Loucy (cell line): ENCODE results near the gene CFAP58.
A peak's percentile ranks its signal among the peaks of the same experiment; 100 is the strongest.

Experiments used
- H2AFZ ChIP-seq: fragments of 200-600 bp; sonication (generic); 2 replicates; pipeline ENCODE4 v1.6.0; 2016; ENCODE audit warnings: antibody characterized with exemption, mild to moderate bottlenecking, low read length, moderate library complexity
- H3F3A ChIP-seq: fragments of 200-600 bp; 2 replicates; pipeline ENCODE4 v1.6.0; 2016; ENCODE audit warnings: antibody characterized with exemption, low read depth, mild to moderate bottlenecking
- H3K27me3 ChIP-seq: fragments of 200-600 bp; sonication (generic); 2 replicates; pipeline ENCODE4 v1.6.1; 2014; ENCODE audit warnings: low read length, mild to moderate bottlenecking; ENCODE audit not compliant: insufficient read depth, poor library complexity, severe bottlenecking
- H3K36me3 ChIP-seq: fragments of 200-600 bp; sonication (generic); 2 replicates; pipeline ENCODE4 v1.6.1; 2016; ENCODE audit warnings: low read length; ENCODE audit not compliant: insufficient read depth
- H3K4me1 ChIP-seq: fragments of 200-600 bp; sonication (generic); 2 replicates; pipeline ENCODE4 v1.5.1; 2014; ENCODE audit warnings: low read length, mild to moderate bottlenecking; ENCODE audit not compliant: insufficient read depth, poor library complexity, severe bottlenecking
- H3K4me2 ChIP-seq: fragments of 200-600 bp; sonication (generic); 2 replicates; pipeline ENCODE4 v1.6.0; 2014; ENCODE audit warnings: antibody characterized with exemption, low read length, low read depth, mild to moderate bottlenecking; ENCODE audit not compliant: poor library complexity, severe bottlenecking
- H3K4me3 ChIP-seq: fragments of 200-600 bp; sonication (generic); 2 replicates; pipeline ENCODE4 v1.5.1; 2014; ENCODE audit warnings: low read length, mild to moderate bottlenecking, mixed read lengths; ENCODE audit not compliant: poor library complexity, severe bottlenecking
- H3K79me2 ChIP-seq: fragments of 200-600 bp; sonication (generic); 2 replicates; pipeline ENCODE4 v1.6.1; 2014; ENCODE audit warnings: low read length; ENCODE audit not compliant: insufficient read depth
- H3K9ac ChIP-seq: fragments of 200-600 bp; sonication (generic); 2 replicates; pipeline ENCODE4 v1.6.0; 2014; ENCODE audit warnings: mild to moderate bottlenecking, low read depth, low read length, moderate library complexity; ENCODE audit not compliant: poor library complexity, severe bottlenecking
- H3K9me2 ChIP-seq: fragments of 200-600 bp; sonication (generic); replicated peaks from 2 replicates; pipeline ENCODE4 v1.6.1; 2016; ENCODE audit warnings: low read depth, low read length, mixed read lengths
- H3K9me3 ChIP-seq: fragments of 200-600 bp; sonication (generic); 2 replicates; pipeline ENCODE4 v1.6.1; 2014; ENCODE audit warnings: mild to moderate bottlenecking, antibody characterized with exemption, low read length, low read depth; ENCODE audit not compliant: insufficient read depth
- H4K20me1 ChIP-seq: fragments of 200-600 bp; sonication (generic); 2 replicates; pipeline ENCODE4 v1.6.0; 2014; ENCODE audit warnings: antibody characterized with exemption, low read length, mild to moderate bottlenecking; ENCODE audit not compliant: insufficient read depth, poor library complexity, severe bottlenecking
- CTCF ChIP-seq: fragments of 200-600 bp; sonication (generic); conservative IDR thresholded peaks from 2 replicates; pipeline ENCODE4 v1.5.1; 2014; ENCODE audit warnings: mild to moderate bottlenecking, antibody characterized with exemption, low read length
- EZH2phosphoT487 ChIP-seq: fragments of 200-600 bp; IDR thresholded peaks from 2 replicates; pipeline ENCODE4 v1.6.1; 2018; ENCODE audit warnings: antibody characterized with exemption, mild to moderate bottlenecking, moderate library complexity, borderline replicate concordance

The CFAP58 gene

GRCh38 chr10:104353325-104354048 is at the start of gene CFAP58:
CFAP58 (plus strand) TSS chr10:104353833; CDS start chr10:104353898, 65 bp downstream.
- Histone ChIP-seq H3K4me3 (peak within 1 kb of the TSS; percentile 72), H4K20me1 (no peaks in the 10 kb centered on the region), H3K4me2 (peak within 1 kb of the TSS; percentile 77), H3K9me3 (no peaks in the 10 kb centered on the region), H3K9ac (peak within 1 kb of the TSS; percentile 16), H2AFZ (peak within 1 kb of the TSS; percentile 76), H3F3A (no peaks in the 10 kb centered on the region), H3K79me2 (no peaks in the 10 kb centered on the region), H3K9me2 (no peaks in the 10 kb centered on the region), H3K27me3 (no peaks in the 10 kb centered on the region), H3K4me1 (peaks cover 24% of the 10 kb centered on the region), H3K36me3 (no peaks in the 10 kb centered on the region)
- peak; percentile 73 for TF ChIP-seq CTCF
- no peak for TF ChIP-seq EZH2phosphoT487

- Histone ChIP-seq H3K9me3 (no peaks in the 10 kb centered on the region), H3K36me3 (peaks cover under 1% of the 10 kb centered on the region; the same call in 1 of the 2 replicates), H3F3A (no peaks in the 10 kb centered on the region), H3K9me2 (no peaks in the 10 kb centered on the region), H3K9ac (no peak overlapping the region), H4K20me1 (peaks cover under 1% of the 10 kb centered on the region), H3K27me3 (no peaks in the 10 kb centered on the region), H3K79me2 (no peaks in the 10 kb centered on the region), H3K4me3 (no peak overlapping the region), H3K4me2 (no peak overlapping the region), H2AFZ (no peak overlapping the region), H3K4me1 (peaks cover 15% of the 10 kb centered on the region)
- TF ChIP-seq CTCF (no peak), EZH2phosphoT487 (no peak)
Observed at GRCh38 chr10:104304356-104304745, 49.3 kb upstream of the CFAP58 start.

GRCh38 chr10:104304927-104305326 is 48.7 kb upstream of the CFAP58 start:
- H3F3A ChIP-seq: no peaks in the 10 kb centered on the region
- H2AFZ ChIP-seq: no peak overlapping the region
- no peaks in the 10 kb centered on the region; the same call in 1 of the 2 replicates for H3K79me2 ChIP-seq
- peaks cover 15% of the 10 kb centered on the region for H3K4me1 ChIP-seq
- peaks cover 6% of the 10 kb centered on the region for H4K20me1 ChIP-seq
- H3K27me3 ChIP-seq: no peaks in the 10 kb centered on the region
- no peaks in the 10 kb centered on the region for H3K9me2 ChIP-seq
- no peak overlapping the region for H3K4me2 ChIP-seq
- H3K4me3 ChIP-seq: no peak overlapping the region
- TF ChIP-seq EZH2phosphoT487 (no peak), CTCF (no peak)
- H3K36me3 ChIP-seq: peaks cover 6% of the 10 kb centered on the region; the same call in 1 of the 2 replicates
- no peak overlapping the region for H3K9ac ChIP-seq
- H3K9me3 ChIP-seq: no peaks in the 10 kb centered on the region
